Activated CD4-positive, alpha-beta T cell treated with anti-CD3 and anti-CD28 coated beads for 4 hours (primary cell): Measurements from ENCODE around the gene FAM124B.
"Not testable (repeated sequence)": the region's sequence is repeated elsewhere in the genome, so short reads cannot be mapped to it uniquely, and the experiment has no call there.

Experiments
- DNase-seq, 2 donors: peaks; one replicate each; pipeline ENCODE4 v3.0.0-alpha.2; 2020

FAM124B gene

DNA sequence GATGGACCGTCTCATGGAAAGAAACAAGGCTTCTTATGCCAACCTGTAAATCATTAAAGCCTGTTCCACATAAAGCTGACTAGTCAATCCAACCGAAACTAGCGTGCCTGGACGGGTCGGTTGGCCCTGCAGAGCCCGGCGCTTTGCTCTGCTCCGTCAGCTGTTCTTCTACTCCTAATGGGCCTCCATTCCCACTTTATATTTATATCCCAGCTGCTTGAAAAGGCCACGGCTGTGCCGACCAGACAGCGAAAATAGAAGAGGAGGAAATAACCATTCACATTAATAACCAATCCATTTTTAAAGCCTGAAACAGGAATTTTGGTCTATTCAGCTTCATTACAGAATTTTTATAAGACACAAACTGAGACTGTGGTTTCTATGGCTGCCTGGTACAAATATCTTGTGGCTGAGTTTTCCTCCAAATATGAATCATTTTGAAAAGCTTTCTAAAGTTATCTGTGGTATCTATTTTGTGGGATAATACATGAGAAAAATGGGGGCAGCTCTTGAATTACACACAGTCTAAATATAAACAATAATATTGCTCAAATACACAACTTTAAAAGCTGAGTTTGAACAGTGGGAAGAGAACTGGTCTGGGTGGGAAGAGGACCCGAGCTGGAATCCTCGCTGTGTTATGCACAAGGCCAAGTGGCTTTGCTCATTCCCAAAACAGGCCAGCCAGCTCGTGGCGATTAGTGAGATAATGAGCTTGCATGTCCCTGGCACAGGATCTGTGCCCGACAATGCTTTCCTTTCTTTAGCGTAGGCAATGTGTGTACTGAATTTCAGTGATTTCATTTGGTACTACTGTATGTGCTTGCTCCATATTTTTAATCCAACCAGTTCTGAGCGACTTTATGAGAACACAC lies 10.5 kb upstream of the FAM124B start:
- DNase-seq: no peak

DNA sequence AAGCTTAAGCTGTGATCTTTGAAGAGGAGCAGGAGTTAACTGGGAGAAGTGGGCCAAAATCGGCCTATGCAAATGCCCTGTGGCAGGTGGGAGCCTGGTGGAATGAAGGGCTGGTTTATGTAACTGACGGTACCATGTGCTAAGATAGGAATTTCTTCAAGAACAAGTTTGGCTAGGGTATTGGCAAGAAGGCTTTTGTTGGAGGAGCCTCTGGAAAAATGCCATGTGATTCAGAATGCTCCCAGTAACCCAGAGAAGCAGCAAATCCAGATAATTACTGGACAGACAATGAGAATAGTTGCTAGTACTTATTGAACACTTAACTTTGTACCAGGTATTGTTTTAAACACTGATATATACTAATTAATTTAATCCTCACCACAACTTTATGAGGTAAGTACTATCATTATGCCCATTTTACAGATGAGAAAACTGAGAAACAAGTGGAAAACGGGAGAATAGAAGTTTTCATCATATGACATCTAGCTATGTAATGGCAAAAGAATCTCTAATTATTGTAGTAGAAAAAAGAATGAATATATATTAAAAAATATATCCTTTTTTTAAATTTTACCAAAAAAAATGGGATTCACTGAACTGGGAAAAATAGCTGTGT lies 9.1 kb upstream of the FAM124B start:
- DNase-seq: no peak

DNA sequence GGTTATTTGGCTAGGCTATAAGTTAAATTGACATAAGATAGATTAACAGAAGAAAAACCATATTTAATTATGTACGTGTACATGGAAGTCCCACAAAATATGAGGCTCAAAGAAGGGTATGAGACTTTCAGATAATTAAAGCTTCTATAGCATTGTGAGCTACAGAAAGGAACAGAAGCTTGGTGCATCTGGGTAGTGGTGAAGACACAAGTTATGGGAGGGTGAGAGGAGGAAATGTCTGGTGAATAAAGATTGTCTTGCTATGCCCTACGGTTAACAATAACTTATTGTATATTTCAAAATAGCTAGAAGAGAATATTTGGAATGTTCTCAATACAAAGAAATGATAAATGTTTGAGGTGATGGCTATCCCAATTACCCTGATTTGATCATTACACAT lies 6.8 kb upstream of the FAM124B start:
- DNase-seq: no peak

DNA sequence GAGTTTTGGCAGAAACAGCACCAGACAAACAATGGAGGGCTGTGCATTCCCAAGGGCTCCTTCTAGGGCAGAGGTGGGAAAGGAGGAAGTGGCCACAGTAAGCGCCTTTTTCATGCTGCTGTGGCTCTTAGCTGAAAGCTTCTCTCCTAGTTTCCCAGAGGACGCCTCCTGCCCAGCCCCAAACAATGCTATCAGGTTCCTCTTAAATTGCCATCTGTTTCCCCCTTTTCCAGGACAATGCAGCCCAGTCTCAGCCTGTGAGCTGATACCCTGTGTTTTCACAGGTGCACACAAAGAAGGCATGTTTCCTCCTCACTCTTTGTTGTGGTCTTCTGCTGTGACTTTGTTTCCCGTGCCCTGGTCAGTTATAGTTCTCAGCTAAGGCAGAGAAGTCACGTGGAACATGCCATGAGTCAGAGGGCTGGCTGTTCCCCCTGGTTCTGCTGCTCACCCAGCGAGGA lies 5.4 kb upstream of the FAM124B start:
- no peak for DNase-seq

DNA sequence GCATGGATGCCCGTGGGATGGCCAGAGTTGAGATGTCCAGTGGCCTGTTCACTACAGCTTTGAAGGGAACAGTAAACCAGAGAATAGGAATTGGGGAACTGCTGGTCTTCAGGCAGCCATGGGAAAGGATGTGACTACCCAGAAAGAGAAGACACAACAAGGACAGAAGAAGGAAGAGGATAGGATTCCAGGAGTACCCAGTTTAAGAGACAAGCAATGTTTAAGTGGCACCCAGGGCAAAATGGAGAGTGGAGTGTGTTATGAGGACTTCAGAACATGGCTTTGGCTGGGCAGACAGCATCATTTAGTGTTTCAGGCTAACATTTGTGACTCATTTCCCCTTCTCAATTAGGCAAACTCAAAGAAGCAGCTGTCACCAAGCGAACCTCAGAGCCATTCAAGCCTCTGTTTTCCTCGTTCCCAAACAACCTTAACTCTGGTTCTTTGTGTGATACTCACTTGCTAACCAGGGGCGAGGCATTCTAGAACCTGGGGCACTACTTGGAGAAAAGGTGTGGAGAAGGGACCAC lies 4.0 kb upstream of the FAM124B start:
- no peak for DNase-seq

DNA sequence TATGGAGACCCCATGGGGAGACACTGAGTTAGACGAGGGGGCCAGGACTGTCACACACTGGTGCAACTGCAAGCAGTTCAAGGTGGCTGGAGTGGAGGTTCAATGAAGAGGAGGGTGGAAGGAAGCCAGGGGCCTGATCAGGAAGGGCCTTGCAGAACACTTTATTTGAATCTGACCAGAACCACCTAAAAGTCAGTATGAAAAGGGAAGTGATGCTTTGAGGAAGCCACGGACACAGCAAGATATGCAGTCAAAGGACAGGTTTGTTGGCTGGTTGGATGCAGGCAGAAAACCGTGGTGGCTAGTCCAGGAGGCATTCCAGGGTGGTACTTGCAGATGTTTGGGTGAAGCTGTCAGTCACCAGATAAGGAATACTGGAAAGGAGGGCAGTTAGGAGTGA lies 3.5 kb upstream of the FAM124B start:
- no peak for DNase-seq

DNA sequence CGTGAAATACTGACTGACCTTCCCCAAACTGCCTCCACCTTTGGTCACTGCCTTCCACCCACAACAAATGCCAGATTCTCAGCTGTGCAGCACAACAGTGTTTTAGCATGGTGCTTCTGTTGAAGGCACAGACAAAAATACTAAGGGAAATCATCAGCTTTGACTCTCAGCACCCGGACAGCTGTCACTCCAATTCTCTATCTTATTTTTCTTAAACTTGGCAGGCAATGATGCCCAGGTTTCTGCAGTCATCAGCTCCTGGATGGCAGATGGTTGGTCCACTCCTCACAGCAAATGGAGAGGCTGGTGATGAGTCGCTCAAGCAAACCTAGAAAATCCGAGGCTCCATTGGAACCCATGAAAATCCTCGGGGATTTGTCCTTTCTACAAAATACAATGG lies 2.9 kb upstream of the FAM124B start:
- no peak for DNase-seq

DNA sequence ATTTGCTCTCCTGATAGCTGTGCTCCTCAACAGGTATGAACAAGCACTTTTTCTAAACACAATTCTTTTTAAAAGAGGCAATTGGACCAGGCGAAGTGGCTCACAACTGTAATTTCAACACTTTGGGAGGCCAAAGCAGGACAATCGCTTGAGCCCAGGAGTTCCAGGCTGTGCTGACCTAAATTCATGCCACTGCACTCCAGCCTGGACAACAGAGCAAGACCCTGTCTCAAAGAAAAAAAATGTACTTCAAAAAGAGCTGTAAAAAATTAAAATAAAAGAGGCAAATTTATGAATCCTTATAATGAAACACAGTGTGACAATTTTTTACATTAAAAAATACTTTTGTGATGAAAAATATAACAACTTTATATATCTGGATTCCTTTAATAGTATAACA lies 1.8 kb upstream of the FAM124B start:
- DNase-seq: no peak

DNA sequence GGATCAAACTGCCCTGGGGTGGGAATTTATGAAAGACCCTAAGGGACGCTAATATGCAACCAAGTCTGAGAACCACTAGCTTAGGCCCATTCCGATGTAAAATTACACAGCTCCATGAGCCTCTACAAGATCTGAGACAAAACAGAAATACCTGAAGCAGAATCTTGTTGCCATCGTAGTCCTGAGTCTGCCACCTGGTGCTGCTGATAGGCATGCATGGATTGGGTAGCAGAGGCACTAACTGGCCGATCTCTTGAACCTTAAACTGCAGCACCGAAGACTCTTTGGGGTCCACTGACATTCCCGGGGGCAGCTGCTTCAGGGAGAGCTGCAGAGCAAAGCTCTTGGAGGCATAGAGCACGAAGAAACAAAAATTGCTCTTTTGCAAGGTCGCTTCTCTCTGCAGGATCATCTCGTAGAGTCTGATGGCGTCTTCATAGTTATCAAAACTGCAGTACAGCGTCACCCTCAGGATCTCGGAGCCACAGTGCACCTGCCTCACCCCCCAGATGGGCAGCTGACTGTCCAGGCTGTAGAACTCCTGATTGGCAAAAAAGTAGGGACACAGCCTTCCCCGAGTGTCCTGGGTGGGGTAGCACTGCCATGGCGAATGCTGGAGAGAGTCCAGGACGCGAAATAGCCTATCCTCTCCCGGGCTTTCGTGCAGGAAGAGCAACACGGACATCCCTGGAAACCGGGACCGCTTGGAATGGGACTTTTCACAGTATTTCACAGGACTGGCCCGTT lies 848 bp downstream of the FAM124B start:
- no peak for DNase-seq

DNA sequence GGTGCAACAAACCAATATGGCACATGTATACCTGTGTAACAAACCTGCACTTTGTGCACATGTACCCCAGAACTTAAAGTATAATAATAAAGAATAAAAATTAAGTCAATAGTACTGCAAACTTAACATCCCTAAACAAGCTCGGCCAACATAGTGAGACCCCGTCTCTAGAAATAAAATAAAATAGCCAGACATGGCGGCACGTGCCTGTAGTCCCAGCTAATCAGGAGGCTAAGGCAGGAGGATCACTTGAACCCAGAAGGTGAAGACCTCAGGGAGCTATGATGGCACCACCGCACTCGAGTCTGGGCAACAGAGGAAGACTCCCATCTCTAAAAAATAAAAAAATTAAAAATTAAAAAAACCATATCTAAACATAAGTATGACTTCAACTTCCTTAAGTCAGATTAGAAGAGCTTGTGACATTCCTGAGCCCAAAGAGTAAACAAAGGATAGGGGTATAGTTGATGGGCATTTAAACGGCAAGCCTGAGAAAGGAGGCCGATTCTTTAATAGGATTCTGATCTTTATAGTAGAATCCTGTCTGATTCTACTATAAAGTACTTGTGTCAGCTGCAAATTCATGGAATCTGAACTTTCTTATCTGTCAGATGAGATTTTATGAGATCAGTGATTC lies 1.6 kb downstream of the FAM124B start:
- no peak for DNase-seq

DNA sequence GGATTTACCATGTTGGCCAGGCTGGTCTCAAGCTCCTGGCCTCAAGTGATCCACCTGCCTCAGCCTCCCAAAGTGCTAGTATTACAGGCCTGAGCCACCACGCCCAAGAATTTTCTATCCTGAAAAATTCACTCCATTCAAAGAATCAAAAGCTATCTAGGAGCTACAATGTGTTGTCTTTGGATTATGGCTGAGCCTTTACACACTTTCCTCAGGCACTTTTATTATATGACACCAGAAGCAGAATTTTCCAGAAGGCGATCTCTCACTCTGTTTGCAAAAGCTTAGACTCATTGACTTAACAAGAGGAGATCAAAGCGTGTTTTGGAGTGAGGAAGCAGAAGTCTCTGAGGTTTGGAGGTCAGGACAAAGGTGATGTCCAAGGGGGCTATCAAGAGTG lies 3.6 kb downstream of the FAM124B start:
- DNase-seq: no peak

DNA sequence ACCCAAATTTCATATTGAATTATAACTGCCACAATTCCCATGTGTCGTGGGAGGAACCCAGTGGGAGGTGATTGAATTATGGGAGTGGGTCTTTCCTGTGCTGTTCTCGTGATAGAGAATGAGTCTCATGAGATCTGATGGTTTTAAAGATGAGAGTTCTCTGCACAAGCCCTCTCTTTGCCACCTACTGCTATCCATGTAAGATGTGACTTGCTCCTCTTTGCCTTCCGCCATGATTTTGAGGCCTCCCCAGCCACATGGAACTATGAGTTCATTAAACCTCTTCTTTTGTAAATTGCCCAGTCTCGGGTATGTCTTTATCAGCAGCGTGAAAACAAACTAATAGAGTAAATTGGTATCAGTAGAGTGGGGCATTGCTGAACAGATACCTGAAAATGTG lies 4.8 kb downstream of the FAM124B start:
- DNase-seq: not testable (repeated sequence)

DNA sequence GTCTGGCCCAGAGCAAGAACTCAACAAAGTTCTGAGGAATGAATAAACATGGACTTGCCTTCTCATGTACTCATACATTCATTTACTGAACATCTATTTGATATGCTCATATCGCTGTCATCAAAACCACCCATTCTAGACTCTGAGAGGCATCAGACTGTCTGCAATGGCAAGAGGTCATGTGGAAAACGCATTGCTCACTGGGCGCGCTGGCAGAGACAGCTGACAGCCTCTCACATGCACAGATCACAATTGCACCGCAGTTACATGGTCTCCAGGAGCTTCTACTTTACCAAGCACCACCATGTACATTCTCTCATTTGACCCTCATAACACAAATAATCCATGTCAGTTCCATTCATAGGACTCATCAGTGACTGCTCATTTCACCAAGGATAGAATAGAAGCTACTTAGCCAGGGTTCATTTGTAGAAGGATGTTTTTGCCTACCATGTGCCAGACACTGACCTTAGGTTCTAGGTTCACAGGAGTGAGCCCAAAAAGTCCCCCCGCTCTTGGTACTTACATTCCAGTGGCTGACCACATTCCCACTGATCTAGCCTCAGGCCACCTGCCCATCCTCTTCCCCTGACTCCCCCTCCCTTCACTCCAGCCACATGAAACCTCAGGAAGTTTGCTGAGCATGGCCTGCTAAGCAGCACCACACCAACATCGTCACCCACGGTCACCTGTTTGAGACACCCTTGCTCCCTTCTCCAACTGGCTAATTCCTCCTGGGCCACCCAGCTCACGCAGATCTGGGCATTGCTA lies 6.1 kb downstream of the FAM124B start:
- no peak for DNase-seq

DNA sequence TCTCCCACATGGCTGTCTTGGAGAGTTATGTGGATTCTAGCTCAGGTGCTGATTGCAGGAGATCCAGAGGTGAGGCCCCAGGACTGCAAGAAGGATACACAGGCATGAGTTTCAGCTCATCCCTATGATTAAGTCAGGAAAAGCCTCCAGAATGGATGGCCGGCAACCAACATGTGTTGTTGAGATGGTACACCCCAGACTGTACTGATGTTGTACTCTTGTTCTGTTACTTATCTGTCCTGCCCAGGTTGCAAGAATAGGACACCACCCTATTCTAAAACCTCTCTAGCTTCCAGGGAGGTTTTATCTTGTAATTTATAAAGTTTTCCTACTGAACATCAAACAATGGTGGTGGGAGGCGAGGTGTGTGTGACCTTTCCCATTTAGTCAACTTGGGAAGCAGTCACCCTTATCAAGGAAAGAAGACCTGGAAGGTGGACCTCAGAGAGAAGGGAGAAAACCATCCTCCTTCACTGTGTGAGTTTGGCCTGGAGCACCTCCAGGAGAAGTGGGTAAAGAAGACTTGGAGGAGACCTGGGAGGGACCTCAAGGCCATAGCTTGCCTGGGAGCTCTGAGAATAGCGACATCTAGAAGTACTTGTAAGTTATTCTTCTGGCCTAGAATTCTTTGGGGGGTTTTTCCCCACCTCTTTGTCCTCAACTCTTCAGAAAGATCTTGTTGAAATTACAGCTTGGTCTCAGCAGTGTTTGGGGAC lies 8.6 kb downstream of the FAM124B start:
- DNase-seq: no peak

DNA sequence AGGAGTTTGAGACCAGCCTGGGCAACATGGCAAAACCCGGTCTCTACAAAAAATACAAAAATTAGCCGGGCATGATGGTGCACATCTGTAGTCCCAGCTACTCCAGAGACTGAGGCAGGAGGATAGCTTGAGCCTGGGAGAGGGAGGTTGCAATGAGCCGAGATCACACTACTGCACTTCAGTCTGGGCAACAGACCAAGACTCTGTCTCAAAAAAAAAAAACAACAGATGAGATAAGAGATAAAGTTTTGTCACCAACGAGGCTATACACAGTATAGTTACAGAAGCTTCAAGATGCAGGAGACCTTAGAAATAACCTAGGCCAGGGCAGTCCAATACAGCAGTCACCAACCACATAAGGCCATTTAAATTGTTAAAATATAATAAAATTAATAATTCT lies 9.4 kb downstream of the FAM124B start:
- DNase-seq: no peak

DNA sequence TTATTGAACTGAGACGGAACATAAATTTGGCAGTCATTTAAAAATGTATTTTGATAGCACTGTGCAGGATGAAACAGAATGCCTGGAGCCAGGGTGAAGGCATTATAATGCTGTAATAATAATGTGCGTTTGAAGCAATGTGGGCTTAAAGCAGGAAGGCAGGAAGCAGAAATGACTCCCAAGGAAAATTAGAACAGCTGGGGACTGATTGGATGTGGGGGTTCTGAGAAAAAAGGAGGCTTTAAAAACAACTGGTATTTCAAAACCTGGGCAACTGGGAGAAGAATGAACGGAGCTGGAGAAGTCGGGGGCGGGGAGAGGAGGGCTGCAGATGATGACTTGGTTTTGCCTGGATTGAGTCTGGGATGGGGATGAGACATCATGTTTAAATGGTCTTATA lies 12.6 kb downstream of the FAM124B start:
- DNase-seq: no peak

DNA sequence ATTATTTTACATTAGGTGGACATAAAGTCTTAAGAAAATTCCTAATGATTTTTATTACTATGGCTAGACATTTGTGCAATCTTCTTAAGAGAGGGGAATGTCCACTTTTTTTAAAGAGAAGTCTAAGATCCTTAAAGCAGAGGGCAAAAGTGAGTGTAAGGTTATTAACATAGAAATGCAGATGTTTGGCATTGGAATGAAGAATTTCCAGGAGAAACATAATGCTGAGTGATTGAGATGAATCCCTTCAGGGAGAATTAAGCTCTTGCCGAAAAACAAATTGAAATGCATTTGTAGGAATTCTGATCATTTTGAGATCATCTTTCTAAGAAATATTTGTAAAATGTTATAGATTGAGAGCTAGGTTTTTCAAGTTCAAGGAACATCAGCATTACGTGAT lies 15.0 kb downstream of the FAM124B start:
- no peak for DNase-seq

DNA sequence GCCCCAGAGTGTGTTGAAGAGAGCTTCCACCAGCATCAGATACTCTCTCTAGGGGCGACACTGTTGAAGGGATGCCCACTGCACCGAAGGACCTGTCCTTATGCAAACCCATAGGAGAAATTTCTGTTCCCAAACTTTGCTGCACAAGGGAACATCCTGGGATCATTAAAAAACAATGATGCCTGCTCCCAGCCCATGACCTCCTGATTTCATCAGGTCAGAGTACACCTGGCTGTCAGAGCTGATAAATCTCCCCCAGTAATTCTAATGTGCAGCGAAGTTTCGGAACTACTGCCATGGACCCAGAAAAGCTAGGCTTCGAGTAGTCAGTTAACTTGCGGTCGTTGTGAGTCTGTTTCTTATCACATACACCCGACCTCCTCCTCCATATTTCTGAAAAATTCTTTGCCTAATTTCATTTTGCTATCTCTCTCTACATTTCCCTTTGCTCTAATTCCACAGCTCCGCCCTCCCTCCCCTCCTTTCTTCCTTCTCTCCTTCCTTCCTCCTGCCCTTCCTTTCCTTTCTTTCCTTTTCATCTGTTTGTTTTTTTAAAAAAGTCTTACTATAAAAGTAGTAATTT lies 18.8 kb downstream of the FAM124B start:
- DNase-seq: no peak

DNA sequence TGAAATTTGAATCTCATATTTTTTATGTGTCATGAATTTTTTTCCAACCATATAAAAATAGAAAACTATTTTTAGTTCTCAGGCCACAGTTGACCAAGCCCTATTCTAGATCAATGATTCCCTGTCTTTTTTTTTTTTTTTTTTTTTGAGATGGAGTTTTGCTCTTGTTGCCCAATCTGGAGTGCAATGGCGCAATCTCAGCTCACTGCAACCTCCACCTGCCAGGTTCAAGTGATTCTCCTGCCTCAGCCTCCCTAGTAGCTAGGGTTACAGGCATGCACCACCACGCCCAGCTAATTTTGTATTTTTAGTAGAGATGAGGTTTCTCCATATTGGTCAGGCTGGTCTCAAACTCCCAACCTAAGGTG lies 19.6 kb downstream of the FAM124B start:
- DNase-seq: not testable (repeated sequence)

DNA sequence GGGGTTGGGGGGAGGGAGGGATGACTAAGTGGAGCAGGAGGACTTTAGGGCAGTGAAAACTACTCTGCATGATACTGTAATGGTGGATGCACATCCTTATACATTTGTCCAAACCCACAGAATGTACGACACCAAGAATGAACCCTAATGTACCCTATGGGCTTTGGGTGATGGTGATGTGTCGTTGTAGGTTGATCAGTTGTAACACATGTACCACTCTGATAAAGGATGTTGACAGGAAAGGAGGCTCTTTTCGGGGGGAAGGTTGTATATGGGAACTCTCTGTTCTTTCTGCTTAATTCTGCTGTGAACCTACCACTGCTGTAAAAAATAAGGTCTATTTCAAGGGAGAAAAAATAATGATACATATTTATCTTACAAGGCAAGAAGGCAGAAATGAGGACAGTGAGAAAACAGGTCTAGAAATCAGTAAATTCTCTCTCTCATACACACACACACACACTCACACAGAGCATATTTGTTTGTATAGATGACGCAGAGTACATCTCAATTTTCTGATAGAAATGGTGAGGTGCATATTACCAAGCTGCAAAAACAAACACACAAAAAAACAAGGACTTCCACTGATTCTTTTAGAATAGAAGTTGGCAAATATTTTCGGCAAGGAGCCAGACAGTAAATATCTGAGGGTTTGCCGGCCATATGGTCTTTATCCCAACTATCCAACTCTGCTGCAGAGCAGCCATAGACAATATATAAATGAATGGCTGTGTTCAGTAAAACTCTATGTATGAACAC lies 20.2 kb downstream of the FAM124B start:
- no peak for DNase-seq
